ENCODE data around the gene MYO10.

DNA sequence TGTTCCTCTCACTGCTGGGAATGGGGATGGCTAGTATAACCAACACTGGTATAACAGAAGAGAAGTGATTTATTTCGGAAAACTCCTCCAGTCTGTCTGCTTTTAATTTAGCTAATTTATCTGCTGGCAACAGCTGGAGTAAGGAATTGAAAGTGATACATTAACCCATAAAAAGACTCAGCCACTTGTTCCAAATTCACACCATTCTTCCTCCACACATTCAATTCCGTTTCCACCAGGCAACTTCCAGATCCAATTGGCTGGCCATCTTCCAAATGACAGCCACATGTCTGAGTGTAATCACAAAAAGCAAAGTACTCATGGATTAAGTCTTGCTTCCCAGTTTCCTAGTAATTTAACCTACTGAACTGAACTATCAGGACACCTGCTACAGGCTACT, 242.2 kb downstream of the MYO10 start:
- TF ChIP-seq CTCF (IDR thresholded peaks at IDR 0.05) (no peak), POLR2A (IDR thresholded peaks at IDR 0.05) (no peak)
